HL-60 (cell line): ENCODE results near the gene HLCS.

Experiments used
- TF ChIP-seq, protein P1 (sequence below): IDR thresholded peaks from 2 replicates; pipeline ENCODE4 v1.6.1; 2012; ENCODE audit warnings: low read depth; ENCODE audit not compliant: insufficient replicate concordance
- TF ChIP-seq, protein P2 (sequence below): IDR thresholded peaks from one replicate; pipeline ENCODE4 v1.5.1; 2011; ENCODE audit warnings: low read length, control low read depth, inconsistent platforms; ENCODE audit not compliant: insufficient read depth

DNA sequence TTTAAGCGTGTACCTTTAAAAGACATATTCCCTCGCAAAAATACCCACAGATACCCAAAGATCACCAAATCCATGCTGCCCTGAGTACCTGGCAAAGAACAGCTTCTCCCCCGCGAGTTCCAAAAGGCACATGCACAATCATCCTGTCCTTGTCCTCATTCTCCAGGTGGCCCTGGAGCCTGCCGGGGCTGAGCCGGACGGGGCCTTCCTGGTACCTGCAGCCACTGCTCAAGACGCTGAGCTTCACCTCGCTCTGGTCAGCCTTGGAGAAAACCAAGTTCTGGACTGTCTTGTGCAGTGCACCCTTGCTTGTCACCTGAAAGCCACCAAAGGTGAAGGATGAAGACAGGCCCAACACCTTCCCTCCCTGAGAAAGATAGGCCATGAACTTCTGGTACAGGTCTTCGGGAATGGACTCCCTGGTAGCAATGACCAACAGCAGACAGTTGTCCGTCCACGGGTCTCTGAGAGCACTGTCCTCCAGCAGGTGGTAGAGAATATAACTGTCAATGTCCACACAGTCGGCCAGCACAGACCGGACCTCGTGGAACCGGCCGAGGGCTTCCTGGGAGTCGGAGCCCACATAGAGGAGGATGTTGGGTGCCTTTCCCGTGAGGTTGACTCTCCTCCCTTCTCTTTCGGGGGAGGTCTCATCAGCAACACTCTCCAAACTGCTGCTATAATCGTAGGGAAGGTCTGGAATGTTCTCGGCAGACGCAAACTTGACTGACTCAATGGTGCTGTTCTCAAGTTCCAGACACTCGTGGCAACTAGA is 29.9 kb downstream of the HLCS start:
- TF ChIP-seq, protein P1, sequence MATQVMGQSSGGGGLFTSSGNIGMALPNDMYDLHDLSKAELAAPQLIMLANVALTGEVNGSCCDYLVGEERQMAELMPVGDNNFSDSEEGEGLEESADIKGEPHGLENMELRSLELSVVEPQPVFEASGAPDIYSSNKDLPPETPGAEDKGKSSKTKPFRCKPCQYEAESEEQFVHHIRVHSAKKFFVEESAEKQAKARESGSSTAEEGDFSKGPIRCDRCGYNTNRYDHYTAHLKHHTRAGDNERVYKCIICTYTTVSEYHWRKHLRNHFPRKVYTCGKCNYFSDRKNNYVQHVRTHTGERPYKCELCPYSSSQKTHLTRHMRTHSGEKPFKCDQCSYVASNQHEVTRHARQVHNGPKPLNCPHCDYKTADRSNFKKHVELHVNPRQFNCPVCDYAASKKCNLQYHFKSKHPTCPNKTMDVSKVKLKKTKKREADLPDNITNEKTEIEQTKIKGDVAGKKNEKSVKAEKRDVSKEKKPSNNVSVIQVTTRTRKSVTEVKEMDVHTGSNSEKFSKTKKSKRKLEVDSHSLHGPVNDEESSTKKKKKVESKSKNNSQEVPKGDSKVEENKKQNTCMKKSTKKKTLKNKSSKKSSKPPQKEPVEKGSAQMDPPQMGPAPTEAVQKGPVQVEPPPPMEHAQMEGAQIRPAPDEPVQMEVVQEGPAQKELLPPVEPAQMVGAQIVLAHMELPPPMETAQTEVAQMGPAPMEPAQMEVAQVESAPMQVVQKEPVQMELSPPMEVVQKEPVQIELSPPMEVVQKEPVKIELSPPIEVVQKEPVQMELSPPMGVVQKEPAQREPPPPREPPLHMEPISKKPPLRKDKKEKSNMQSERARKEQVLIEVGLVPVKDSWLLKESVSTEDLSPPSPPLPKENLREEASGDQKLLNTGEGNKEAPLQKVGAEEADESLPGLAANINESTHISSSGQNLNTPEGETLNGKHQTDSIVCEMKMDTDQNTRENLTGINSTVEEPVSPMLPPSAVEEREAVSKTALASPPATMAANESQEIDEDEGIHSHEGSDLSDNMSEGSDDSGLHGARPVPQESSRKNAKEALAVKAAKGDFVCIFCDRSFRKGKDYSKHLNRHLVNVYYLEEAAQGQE: no peak
- TF ChIP-seq, protein P2, sequence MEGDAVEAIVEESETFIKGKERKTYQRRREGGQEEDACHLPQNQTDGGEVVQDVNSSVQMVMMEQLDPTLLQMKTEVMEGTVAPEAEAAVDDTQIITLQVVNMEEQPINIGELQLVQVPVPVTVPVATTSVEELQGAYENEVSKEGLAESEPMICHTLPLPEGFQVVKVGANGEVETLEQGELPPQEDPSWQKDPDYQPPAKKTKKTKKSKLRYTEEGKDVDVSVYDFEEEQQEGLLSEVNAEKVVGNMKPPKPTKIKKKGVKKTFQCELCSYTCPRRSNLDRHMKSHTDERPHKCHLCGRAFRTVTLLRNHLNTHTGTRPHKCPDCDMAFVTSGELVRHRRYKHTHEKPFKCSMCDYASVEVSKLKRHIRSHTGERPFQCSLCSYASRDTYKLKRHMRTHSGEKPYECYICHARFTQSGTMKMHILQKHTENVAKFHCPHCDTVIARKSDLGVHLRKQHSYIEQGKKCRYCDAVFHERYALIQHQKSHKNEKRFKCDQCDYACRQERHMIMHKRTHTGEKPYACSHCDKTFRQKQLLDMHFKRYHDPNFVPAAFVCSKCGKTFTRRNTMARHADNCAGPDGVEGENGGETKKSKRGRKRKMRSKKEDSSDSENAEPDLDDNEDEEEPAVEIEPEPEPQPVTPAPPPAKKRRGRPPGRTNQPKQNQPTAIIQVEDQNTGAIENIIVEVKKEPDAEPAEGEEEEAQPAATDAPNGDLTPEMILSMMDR: no peak
